Neutrophil (primary cell): Measurements from ENCODE around the gene C11orf24.

ENCODE experiments used
- H3K27ac ChIP-seq: fragments of 200-600 bp; sonication (generic); 2 replicates; pipeline ENCODE4 v1.5.1; 2016; ENCODE audit warnings: mild to moderate bottlenecking, moderate library complexity
- H3K27me3 ChIP-seq: fragments of 200-600 bp; sonication (generic); 2 replicates; pipeline ENCODE4 v1.6.0; 2016; ENCODE audit warnings: mild to moderate bottlenecking
- H3K36me3 ChIP-seq: fragments of 200-600 bp; sonication (generic); 2 replicates; pipeline ENCODE4 v1.5.1; 2017
- H3K4me1 ChIP-seq, 2 experiments: fragments of 200-600 bp in 1 of 2; sonication (generic) in 1 of 2; 1 replicate in 1 of 2; 2 replicates in 1 of 2; pipeline versions ENCODE4 v1.5.1 to v1.6.1; 2013 to 2016; ENCODE audit warnings: low read depth in 1 of 2, low read length in 1 of 2, mild to moderate bottlenecking in 1 of 2, moderate library complexity in 1 of 2; ENCODE audit not compliant: control insufficient read depth in 1 of 2, insufficient read depth in 1 of 2
- H3K4me3 ChIP-seq, 2 experiments: fragments of 200-600 bp in 1 of 2; sonication (generic) in 1 of 2; 1 replicate in 1 of 2; 2 replicates in 1 of 2; pipeline ENCODE4 v1.5.1; 2013 to 2016; ENCODE audit warnings: low read depth in 1 of 2, low read length in 1 of 2, mild to moderate bottlenecking in 1 of 2, moderate library complexity in 1 of 2
- H3K9me3 ChIP-seq: fragments of 200-600 bp; sonication (generic); 2 replicates; pipeline ENCODE4 v1.5.1; 2016
- CTCF ChIP-seq: fragments of 200-600 bp; sonication (generic); IDR thresholded peaks from 2 replicates; pipeline ENCODE4 v1.5.1; 2016; ENCODE audit warnings: antibody characterized with exemption

Gene C11orf24

GRCh38 chr11:68271781-68272608 lies at the start of gene C11orf24:
TSS of gene C11orf24 (minus strand) at chr11:68271973. CDS start at chr11:68263767, 8,206 bp downstream.
- Histone ChIP-seq H3K36me3 (peaks cover 6% of the 10 kb centered on the region), H3K4me1 (peaks cover 15 to 21% of the 10 kb centered on the region in 2 experiments), H3K9me3 (no peaks in the 10 kb centered on the region), H3K27ac (peak within 1 kb of the TSS; percentile 85), H3K27me3 (no peaks in the 10 kb centered on the region), H3K4me3 (peak within 1 kb of the TSS; percentile 83 to 91)
- TF ChIP-seq CTCF = peak; percentile 75

- no peak for TF ChIP-seq CTCF
- H3K9me3 ChIP-seq = no peaks in the 10 kb centered on the region
- H3K27ac ChIP-seq = no peak overlapping the region
- peaks cover 10 to 13% of the 10 kb centered on the region in 2 experiments for H3K4me1 ChIP-seq
- H3K27me3 ChIP-seq = peaks cover 49% of the 10 kb centered on the region
- H3K36me3 ChIP-seq = no peaks in the 10 kb centered on the region
- H3K4me3 ChIP-seq = no peak overlapping the region
Measured at GRCh38 chr11:68317147-68317785, 45.5 kb upstream of the C11orf24 start.

- TF ChIP-seq CTCF = no peak
- H3K36me3 ChIP-seq = no peaks in the 10 kb centered on the region
- H3K27ac ChIP-seq = no peak overlapping the region
- H3K4me1 ChIP-seq = peaks cover 10 to 13% of the 10 kb centered on the region in 2 experiments
- H3K4me3 ChIP-seq = no peak overlapping the region
- H3K27me3 ChIP-seq = peaks cover 68% of the 10 kb centered on the region
- no peaks in the 10 kb centered on the region for H3K9me3 ChIP-seq
Measured at GRCh38 chr11:68315171-68315920, 43.6 kb upstream of the C11orf24 start.

GRCh38 chr11:68314203-68315170 lies 42.7 kb upstream of the C11orf24 start:
- Histone ChIP-seq H3K4me1 (peaks cover 10 to 13% of the 10 kb centered on the region in 2 experiments), H3K9me3 (no peaks in the 10 kb centered on the region), H3K27ac (no peak overlapping the region), H3K4me3 (no peak overlapping the region), H3K27me3 (peaks cover 76% of the 10 kb centered on the region), H3K36me3 (no peaks in the 10 kb centered on the region)
- TF ChIP-seq CTCF = no peak
